Tibial nerve (tissue), 4 donors: Measurements from ENCODE around the gene LIPM. TPM values are rescaled to one million over a fixed set of nuclear protein-coding genes. Genes with fewer than 3 reads are reported as not detected.

Source experiments
- DNase-seq, 2 donors: peaks; one replicate each; pipeline ENCODE4 v3.0.0-alpha.2; 2019; ENCODE audit warnings: low spot score in 2 of 2
- H3K27ac ChIP-seq, 4 donors: fragments of 200-600 bp; sonication (generic) in 3 of 4; one replicate each; pipeline ENCODE4 v1.5.1; 2017 to 2019; ENCODE audit warnings: mild to moderate bottlenecking in 1 of 4
- H3K27me3 ChIP-seq, 2 donors: fragments of 200-600 bp; sonication (generic) in 1 of 2; one replicate each; pipeline versions ENCODE4 v1.5.1 to v1.6.0; 2017 to 2019
- H3K36me3 ChIP-seq, 3 donors: fragments of 200-600 bp; sonication (generic); one replicate each; pipeline ENCODE4 v1.5.1; 2018 to 2019
- H3K4me1 ChIP-seq, 4 donors: fragments of 200-600 bp; sonication (generic) in 3 of 4; one replicate each; pipeline ENCODE4 v1.5.1; 2017 to 2019
- H3K4me3 ChIP-seq, 4 donors: fragments of 200-600 bp; sonication (generic) in 3 of 4; one replicate each; pipeline ENCODE4 v1.5.1; 2017 to 2019; ENCODE audit warnings: mild to moderate bottlenecking in 1 of 4, moderate library complexity in 1 of 4
- H3K9me3 ChIP-seq, 4 donors: fragments of 200-600 bp; sonication (generic) in 3 of 4; one replicate each; pipeline ENCODE4 v1.5.1; 2017 to 2019
- CTCF ChIP-seq, 5 experiments: fragments of 200-600 bp in 3 of 5; fragments of 450-650 bp in 2 of 5; sonication (generic) in 3 of 5; IDR thresholded peaks; one replicate each; pipeline ENCODE4 v1.5.1; 2016 to 2019; ENCODE audit warnings: antibody characterized with exemption in 5 of 5, mild to moderate bottlenecking in 3 of 5, moderate library complexity in 2 of 5
- EP300 ChIP-seq, 2 donors: sonication (generic); formaldehyde crosslinking; IDR thresholded peaks; one replicate each; pipeline ENCODE4 v1.6.1; 2017; ENCODE audit warnings: antibody characterized with exemption in 2 of 2, mild to moderate bottlenecking in 1 of 2
- POLR2A ChIP-seq, 2 donors: fragments of 450-650 bp; IDR thresholded peaks; one replicate each; pipeline ENCODE4 v1.6.1; 2017; ENCODE audit warnings: antibody characterized with exemption in 2 of 2, mild to moderate bottlenecking in 2 of 2, moderate library complexity in 2 of 2
- WGBS, 2 donors: methylation state at CpG; one replicate each; pipeline ENCODE4 v1.1.5; 2018; 5-methylcytosine and 5-hydroxymethylcytosine counted together
- total RNA-seq, 4 donors: library from RNA; depleted of rRNA; stranded (reverse); fragments of >200 nt; gene quantifications; one replicate each; pipeline ENCODE4 v1.1.0, GENCODE V29; 2016

LIPM gene
- total RNA-seq, 4 donors from 2014 or later: not detected

GRCh38 chr10:88809621-88810020 is 7.1 kb downstream of the LIPM start:
- Histone ChIP-seq H3K27ac (no peak overlapping the region), H3K36me3 (no peaks in the 10 kb centered on the region), H3K4me3 (no peak overlapping the region), H3K4me1 (no peaks in the 10 kb centered on the region), H3K9me3 (no peaks in the 10 kb centered on the region), H3K27me3 (peaks cover 0 to 9% of the 10 kb centered on the region in 2 donors)
- TF ChIP-seq POLR2A (IDR thresholded peaks at IDR 0.05) (no peak), CTCF (IDR thresholded peaks at IDR 0.05) (no peak), EP300 (IDR thresholded peaks at IDR 0.05) (no peak)
- DNase-seq: no peak
- WGBS, 2 donors: 62 to 69% methylated on average over 4 of the region's 4 CpGs

- no peak overlapping the region for H3K27ac ChIP-seq
- no peaks in the 10 kb centered on the region for H3K36me3 ChIP-seq
- no peaks in the 10 kb centered on the region for H3K9me3 ChIP-seq
- DNase-seq: peak in 1 of 2 donors; percentile 32
- TF ChIP-seq POLR2A (IDR thresholded peaks at IDR 0.05) (no peak), CTCF (IDR thresholded peaks at IDR 0.05) (peak; percentile 28 to 60 (median 38))
- 40 to 44% methylated on average over 5 of the region's 5 CpGs for WGBS, 2 donors
- H3K27me3 ChIP-seq: peaks cover 0 to 9% of the 10 kb centered on the region in 2 donors
- no peaks in the 10 kb centered on the region for H3K4me1 ChIP-seq
- H3K4me3 ChIP-seq: no peak overlapping the region
Measured at GRCh38 chr10:88810196-88810961, 7.8 kb downstream of the LIPM start.

- no peak for TF ChIP-seq EP300 (IDR thresholded peaks at IDR 0.05)
- no peak for TF ChIP-seq CTCF (IDR thresholded peaks at IDR 0.05)
- no peak for TF ChIP-seq POLR2A (IDR thresholded peaks at IDR 0.05)
- WGBS, 2 donors: 84 to 85% methylated on average over 6 of the region's 6 CpGs
- H3K4me3 ChIP-seq: no peak overlapping the region
- H3K9me3 ChIP-seq: no peaks in the 10 kb centered on the region
- peaks cover 0 to 9% of the 10 kb centered on the region in 2 donors for H3K27me3 ChIP-seq
- no peak for DNase-seq
- H3K27ac ChIP-seq: no peak overlapping the region
- H3K4me1 ChIP-seq: no peaks in the 10 kb centered on the region
- H3K36me3 ChIP-seq: no peaks in the 10 kb centered on the region
Measured at GRCh38 chr10:88813200-88813599, 10.7 kb downstream of the LIPM start.

- TF ChIP-seq EP300 (IDR thresholded peaks at IDR 0.05): no peak
- TF ChIP-seq POLR2A (IDR thresholded peaks at IDR 0.05): no peak
- no peak for TF ChIP-seq CTCF (IDR thresholded peaks at IDR 0.05)
- no peak overlapping the region for H3K4me3 ChIP-seq
- H3K36me3 ChIP-seq: no peaks in the 10 kb centered on the region
- no peaks in the 10 kb centered on the region for H3K27me3 ChIP-seq
- no peak overlapping the region for H3K27ac ChIP-seq
- H3K9me3 ChIP-seq: no peaks in the 10 kb centered on the region
- no peak for DNase-seq
- 73 to 82% methylated on average over 3 of the region's 3 CpGs for WGBS, 2 donors
- peaks cover 0 to 6% (median 2%) of the 10 kb centered on the region in 4 donors for H3K4me1 ChIP-seq
Measured at GRCh38 chr10:88819290-88819689, 16.8 kb downstream of the LIPM start.

GRCh38 chr10:88820748-88821401 is 18.3 kb downstream of the LIPM start:
- Histone ChIP-seq H3K27me3 (no peaks in the 10 kb centered on the region), H3K4me1 (peaks cover 0 to 6% (median 2%) of the 10 kb centered on the region in 4 donors), H3K36me3 (no peaks in the 10 kb centered on the region), H3K27ac (no peak overlapping the region), H3K4me3 (no peak overlapping the region), H3K9me3 (no peaks in the 10 kb centered on the region)
- TF ChIP-seq EP300 (IDR thresholded peaks at IDR 0.05) (no peak), CTCF (IDR thresholded peaks at IDR 0.05) (no peak)
- no peak for DNase-seq
